ENCODE data around the gene E2F2. TPM values are rescaled to one million over a fixed set of nuclear protein-coding genes. Genes with fewer than 3 reads are reported as not detected.

E2F2 gene
- total and polyA plus RNA-seq, 2 of the 13 experiments (the other 11 are each of a cell fraction or from before 2014, with no cell fraction given) = 0.65 to 6.6 TPM

- TF ChIP-seq RFX3 (CRISPR knock-in tag; IDR thresholded peaks at IDR 0.05) = no peak
- peak; percentile 44; the same call in 1 of the 2 replicates for TF ChIP-seq ZNF646 (CRISPR knock-in tag; IDR thresholded peaks at IDR 0.05)
- TF ChIP-seq ZFP1 (CRISPR knock-in tag; IDR thresholded peaks at IDR 0.05) = no peak
- no peak for TF ChIP-seq SP2 (CRISPR knock-in tag; IDR thresholded peaks at IDR 0.05)
- TF ChIP-seq HIC2 (CRISPR knock-in tag; IDR thresholded peaks at IDR 0.05; ENCODE audit: low read depth) = no peak
- TF ChIP-seq FOSL1 (CRISPR knock-in tag; IDR thresholded peaks at IDR 0.05; ENCODE audit: borderline replicate concordance) = no peak
- no peak; the same call in 1 of the 2 replicates for TF ChIP-seq ZNF709 (CRISPR knock-in tag; IDR thresholded peaks at IDR 0.05)
- peak; percentile 18; the same call in 1 of the 2 replicates for TF ChIP-seq PRDM15 (CRISPR knock-in tag; IDR thresholded peaks at IDR 0.05)
- TF ChIP-seq HINFP (CRISPR knock-in tag; IDR thresholded peaks at IDR 0.05; ENCODE audit: low read depth) = no peak
- TF ChIP-seq EEA1 (CRISPR knock-in tag; IDR thresholded peaks at IDR 0.05; ENCODE audit: borderline replicate concordance) = no peak
- TF ChIP-seq ZNF251 (CRISPR knock-in tag; IDR thresholded peaks at IDR 0.05) = no peak
- TF ChIP-seq GPBP1L1 (CRISPR knock-in tag; IDR thresholded peaks at IDR 0.05) = no peak
- TF ChIP-seq PHF5A (CRISPR knock-in tag; IDR thresholded peaks at IDR 0.05; ENCODE audit: low read depth, unreplicated experiment) = peak; percentile 20
Observed at GRCh38 chr1:23559136-23559984, 28.3 kb upstream of the E2F2 start, which contains the start of gene ID3 (continued).

Measured in HepG2 (cell line).